SW480 (cell line): ENCODE measurements around the gene TYW3.
"Not testable (repeated sequence)": the region's sequence is repeated elsewhere in the genome, so short reads cannot be mapped to it uniquely, and the experiment has no call there.

ENCODE experiments used
- DNase-seq: peaks from one replicate; pipeline ENCODE4 v3.0.0-alpha.2; 2016; ENCODE audit warnings: low spot score

Gene TYW3

GRCh38 chr1:74731399-74732052 is 1.4 kb upstream of the TYW3 start:
- peak; percentile 63 for DNase-seq

GRCh38 chr1:74732071-74732946 is 643 bp upstream of the TYW3 start:
- DNase-seq = not testable (repeated sequence)

- DNase-seq = peak; percentile 79
Measured at GRCh38 chr1:74733604-74734484, 892 bp downstream of the TYW3 start.

GRCh38 chr1:74737333-74737732 is 4.4 kb downstream of the TYW3 start:
- no peak for DNase-seq

- DNase-seq = not testable (repeated sequence)
Measured at GRCh38 chr1:74740307-74740980, 7.5 kb downstream of the TYW3 start.

GRCh38 chr1:74745247-74745646 is 12.3 kb downstream of the TYW3 start:
- DNase-seq = not testable (repeated sequence)

GRCh38 chr1:74748960-74749359 is 16.0 kb downstream of the TYW3 start:
- no peak for DNase-seq

GRCh38 chr1:74753104-74753503 is 20.2 kb downstream of the TYW3 start:
- DNase-seq = no peak

GRCh38 chr1:74755475-74755874 is 22.5 kb downstream of the TYW3 start:
- no peak for DNase-seq

GRCh38 chr1:74756650-74757049 is 23.7 kb downstream of the TYW3 start:
- not testable (repeated sequence) for DNase-seq

GRCh38 chr1:74763807-74764206 is 30.9 kb downstream of the TYW3 start:
- DNase-seq = no peak

- no peak for DNase-seq
Measured at GRCh38 chr1:74766579-74766978, 33.6 kb downstream of the TYW3 start.

- DNase-seq = no peak
Measured at GRCh38 chr1:74767490-74767889, 34.5 kb downstream of the TYW3 start.

GRCh38 chr1:74771913-74772515 is 39.1 kb downstream of the TYW3 start:
- peak; percentile 45 for DNase-seq

- DNase-seq = no peak
Measured at GRCh38 chr1:74772945-74773344, 40.0 kb downstream of the TYW3 start.

GRCh38 chr1:74773582-74773981 is 40.6 kb downstream of the TYW3 start:
- DNase-seq = no peak

GRCh38 chr1:74775735-74776134 is 42.8 kb downstream of the TYW3 start:
- no peak for DNase-seq

GRCh38 chr1:74777525-74777924 is 44.6 kb downstream of the TYW3 start:
- DNase-seq = no peak

- DNase-seq = no peak
Measured at GRCh38 chr1:74779750-74780149, 46.8 kb downstream of the TYW3 start.

- DNase-seq = no peak
Measured at GRCh38 chr1:74780594-74780993, 47.6 kb downstream of the TYW3 start.

GRCh38 chr1:74785944-74786343 is 53.0 kb downstream of the TYW3 start:
- DNase-seq = no peak
